ENCODE data around the gene ANO1.
A peak's percentile ranks its signal among the peaks of the same experiment; 100 is the strongest.

ANO1 gene

DNA sequence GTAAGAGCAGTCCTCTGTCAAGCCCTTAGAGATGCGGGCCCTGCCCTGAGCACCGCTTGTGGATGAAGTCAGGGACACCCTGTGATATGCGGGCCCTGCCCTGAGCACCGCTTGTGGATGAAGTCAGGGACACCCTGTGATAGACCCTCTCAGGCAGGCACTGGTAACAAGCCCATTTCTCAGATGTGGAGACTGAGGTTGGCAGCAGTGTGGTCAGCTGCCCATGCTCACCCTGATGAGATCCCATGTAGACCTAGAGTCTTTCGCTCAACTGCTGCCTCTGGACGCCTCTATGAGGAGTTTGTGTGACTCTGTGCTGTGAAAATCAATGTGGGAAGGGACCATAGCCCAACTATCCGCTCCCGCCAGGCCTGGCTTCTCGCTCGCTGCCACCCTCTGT is 66.1 kb downstream of the ANO1 start:
- ATAC-seq (replicated peaks) (no peak), DNase-seq (no peak)
- no peaks in the 10 kb centered on the region for H3K9me3 Mint-ChIP-seq
- peaks cover 0 to 6% of the 10 kb centered on the region in 2 donors for H3K4me1 Mint-ChIP-seq
- H3K36me3 Mint-ChIP-seq = no peaks in the 10 kb centered on the region
- peaks cover 54 to 84% of the 10 kb centered on the region in 2 donors for H3K27me3 Mint-ChIP-seq
- H3K4me3 Mint-ChIP-seq = no peak overlapping the region
- H3K27ac Mint-ChIP-seq = no peak overlapping the region

DNA sequence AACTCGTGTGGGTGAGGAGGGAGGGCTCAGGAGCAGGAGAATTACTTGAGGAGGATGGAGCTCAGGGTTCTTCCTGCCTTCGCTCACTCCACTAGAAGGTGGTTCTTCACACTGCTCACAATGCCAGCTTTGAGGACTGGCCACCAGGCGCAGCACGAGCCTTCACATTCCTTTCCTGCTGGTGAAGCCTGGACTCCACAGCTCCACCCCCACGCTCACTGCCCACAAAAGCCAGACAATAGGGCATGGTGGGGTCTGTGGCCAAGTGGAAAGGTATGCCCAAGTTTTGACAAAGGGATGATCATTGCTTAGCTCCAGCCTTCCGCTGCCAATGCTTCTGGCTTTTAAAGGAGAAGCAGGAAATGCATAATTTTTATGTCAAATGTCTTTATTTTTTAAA is 67.0 kb downstream of the ANO1 start:
- peaks cover 0 to 6% of the 10 kb centered on the region in 2 donors for H3K4me1 Mint-ChIP-seq
- DNase-seq (no peak), ATAC-seq (replicated peaks) (no peak)
- no peaks in the 10 kb centered on the region for H3K36me3 Mint-ChIP-seq
- H3K9me3 Mint-ChIP-seq = no peaks in the 10 kb centered on the region
- H3K4me3 Mint-ChIP-seq = no peak overlapping the region
- H3K27ac Mint-ChIP-seq = no peak overlapping the region
- peaks cover 60 to 76% of the 10 kb centered on the region in 2 donors for H3K27me3 Mint-ChIP-seq

DNA sequence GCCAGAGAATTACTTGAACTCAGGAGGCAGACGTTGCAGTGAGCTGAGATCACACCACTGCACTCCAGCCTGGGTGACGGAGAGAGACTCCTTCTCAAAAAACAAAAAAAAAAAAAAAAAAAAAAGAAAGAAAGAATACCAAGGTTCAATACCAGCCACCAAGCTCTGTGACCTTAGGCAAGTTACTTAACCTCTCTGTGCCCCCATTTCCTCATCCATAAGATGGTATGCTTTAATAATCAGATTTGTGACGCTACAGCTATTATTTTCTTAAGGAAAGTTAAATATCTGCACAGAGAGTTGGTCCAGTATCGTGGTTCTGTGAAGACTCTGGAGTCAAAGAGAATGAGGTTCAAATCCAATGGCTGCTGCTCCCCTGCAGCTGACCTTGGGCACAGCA is 67.7 kb downstream of the ANO1 start:
- Mint-ChIP-seq H3K4me1 (peaks cover 0 to 6% of the 10 kb centered on the region in 2 donors), H3K27ac (no peak overlapping the region), H3K4me3 (no peak overlapping the region), H3K36me3 (no peaks in the 10 kb centered on the region), H3K9me3 (no peaks in the 10 kb centered on the region), H3K27me3 (peaks cover 59 to 68% of the 10 kb centered on the region in 2 donors)
- no peak for DNase-seq
- ATAC-seq (replicated peaks) = no peak

DNA sequence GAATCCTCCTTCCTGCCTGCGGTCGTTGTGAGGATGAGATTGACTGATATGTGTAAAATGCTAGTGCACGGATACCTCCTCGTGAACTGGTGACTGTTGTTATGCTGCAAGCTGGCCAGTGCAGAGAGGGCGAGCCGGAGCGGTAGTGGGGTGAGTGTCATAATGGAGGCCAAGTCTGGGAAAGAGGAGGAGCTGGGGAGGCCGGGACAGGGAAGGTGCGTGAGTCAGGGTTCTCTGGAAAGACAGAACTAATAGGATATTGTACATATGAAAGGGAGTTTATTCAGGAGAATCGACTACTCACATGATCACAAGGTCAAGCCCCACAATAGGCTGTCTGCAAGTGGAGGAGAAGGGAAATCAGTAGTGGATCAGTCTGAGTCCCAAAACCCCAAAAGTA is 68.2 kb downstream of the ANO1 start:
- no peaks in the 10 kb centered on the region for H3K36me3 Mint-ChIP-seq
- DNase-seq (no peak), ATAC-seq (replicated peaks) (no peak)
- no peak overlapping the region for H3K4me3 Mint-ChIP-seq
- peaks cover 54 to 68% of the 10 kb centered on the region in 2 donors for H3K27me3 Mint-ChIP-seq
- H3K27ac Mint-ChIP-seq = no peak overlapping the region
- no peaks in the 10 kb centered on the region for H3K9me3 Mint-ChIP-seq
- peaks cover 0 to 1% of the 10 kb centered on the region in 2 donors for H3K4me1 Mint-ChIP-seq

DNA sequence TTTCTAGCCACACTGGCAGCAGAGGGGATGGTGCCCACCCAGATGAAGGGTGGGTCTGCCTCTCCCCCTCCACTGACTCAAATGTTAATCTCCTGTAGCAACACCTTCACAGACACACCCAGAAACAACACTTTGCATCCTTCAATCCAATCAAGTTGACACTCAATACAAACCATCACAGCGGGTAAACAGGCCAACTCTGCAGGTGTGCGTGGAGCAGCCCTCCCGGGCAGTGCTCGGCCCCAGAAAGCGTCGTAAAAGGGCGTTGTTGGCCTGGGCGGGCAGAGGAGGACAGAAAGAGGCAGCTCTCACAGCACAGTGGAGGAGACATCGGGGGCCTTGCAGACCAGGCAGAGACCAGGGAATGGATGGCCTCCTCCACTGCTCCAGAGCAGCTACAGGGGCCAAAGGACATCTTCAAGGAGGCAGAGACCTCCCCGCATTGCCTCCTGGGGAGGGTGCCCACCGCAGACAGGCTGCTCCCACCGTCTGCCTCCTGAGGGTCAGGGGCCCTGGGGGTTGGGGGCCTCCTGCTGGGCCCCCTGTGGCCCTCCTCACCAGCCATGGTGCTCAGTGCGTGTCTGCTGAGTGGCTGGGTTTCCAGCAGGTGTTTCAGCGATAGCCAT is 68.9 kb downstream of the ANO1 start:
- ATAC-seq (replicated peaks) (no peak), DNase-seq (no peak)
- Mint-ChIP-seq H3K27ac (no peak overlapping the region), H3K4me3 (no peak overlapping the region), H3K27me3 (peaks cover 47 to 62% of the 10 kb centered on the region in 2 donors), H3K4me1 (no peaks in the 10 kb centered on the region), H3K36me3 (no peaks in the 10 kb centered on the region), H3K9me3 (no peaks in the 10 kb centered on the region)

DNA sequence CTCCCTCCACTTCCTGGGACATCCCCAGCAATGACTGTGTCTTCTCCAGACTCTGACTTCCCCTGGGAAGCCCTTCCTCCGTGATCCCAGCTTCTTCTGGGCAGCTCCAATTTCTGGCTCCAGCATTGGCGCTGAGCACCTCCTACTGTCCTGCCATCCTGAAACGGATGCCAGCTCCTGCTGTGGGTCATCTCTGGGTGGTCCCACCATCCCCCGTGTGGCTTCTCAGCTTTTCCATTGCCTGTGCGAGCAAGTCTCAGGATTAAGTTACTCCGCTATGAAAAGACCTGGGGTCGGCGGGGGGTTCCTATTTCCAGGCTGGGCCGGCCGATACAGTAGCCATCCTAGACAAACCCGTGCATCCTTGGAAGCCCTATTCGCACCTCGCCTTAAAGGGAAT is 69.6 kb downstream of the ANO1 start:
- H3K9me3 Mint-ChIP-seq = no peaks in the 10 kb centered on the region
- peaks cover 45 to 56% of the 10 kb centered on the region in 2 donors for H3K27me3 Mint-ChIP-seq
- H3K36me3 Mint-ChIP-seq = no peaks in the 10 kb centered on the region
- ATAC-seq (replicated peaks) (no peak), DNase-seq (no peak)
- H3K27ac Mint-ChIP-seq = no peak overlapping the region
- no peak overlapping the region for H3K4me3 Mint-ChIP-seq
- no peaks in the 10 kb centered on the region for H3K4me1 Mint-ChIP-seq

DNA sequence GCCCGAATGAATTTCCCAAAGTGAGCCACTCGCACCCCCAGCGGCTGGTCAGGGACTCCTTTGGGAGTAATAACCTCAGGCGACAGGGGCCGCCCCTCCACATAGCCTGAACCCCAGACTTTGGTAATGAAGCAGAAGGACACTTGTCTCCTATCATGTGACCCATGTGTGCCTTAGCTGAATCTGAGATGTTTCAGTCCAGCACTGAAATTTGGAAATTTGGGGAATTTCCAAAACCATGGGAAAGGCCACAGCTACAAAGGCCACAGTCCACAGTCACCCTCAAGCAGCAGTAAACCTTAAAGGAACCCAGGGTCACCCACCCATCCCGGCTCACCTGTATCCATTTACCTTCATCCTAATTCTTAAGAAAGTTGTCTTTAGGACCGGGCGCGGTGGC is 73.6 kb downstream of the ANO1 start:
- DNase-seq = no peak
- no peaks in the 10 kb centered on the region for H3K4me1 Mint-ChIP-seq
- peaks cover 19 to 26% of the 10 kb centered on the region in 2 donors for H3K27me3 Mint-ChIP-seq
- no peaks in the 10 kb centered on the region for H3K9me3 Mint-ChIP-seq
- no peak overlapping the region for H3K4me3 Mint-ChIP-seq
- no peak overlapping the region for H3K27ac Mint-ChIP-seq
- ATAC-seq (replicated peaks) = no peak
- H3K36me3 Mint-ChIP-seq = no peaks in the 10 kb centered on the region

DNA sequence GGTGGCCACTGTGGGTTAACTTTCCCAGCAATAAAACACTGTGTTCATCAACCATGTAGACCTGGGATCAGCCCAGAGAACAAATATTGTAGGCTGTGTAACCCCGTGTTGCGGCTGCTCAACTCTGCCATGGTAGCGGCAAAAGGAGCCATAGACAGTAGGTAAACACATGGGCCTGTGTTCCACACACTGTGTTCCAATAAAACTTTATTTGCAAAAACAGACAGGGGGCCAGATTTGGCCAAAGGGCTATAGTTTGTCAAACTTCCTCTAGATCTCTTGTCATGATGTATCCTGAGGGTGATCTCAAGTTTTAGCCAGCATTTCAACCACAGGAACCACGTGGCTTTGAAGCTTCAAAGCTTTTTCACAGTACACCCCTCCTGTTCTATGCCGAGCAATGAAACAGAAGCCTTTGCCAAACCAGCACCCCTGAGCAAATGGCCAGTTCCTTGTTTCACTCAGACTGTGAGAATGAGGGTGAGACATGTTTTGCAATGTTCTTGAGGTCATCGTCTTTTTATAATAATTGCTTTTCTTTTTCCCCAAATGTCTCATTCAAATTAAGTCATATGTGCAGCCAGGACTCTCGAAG is 75.1 kb downstream of the ANO1 start:
- H3K27ac Mint-ChIP-seq = no peak overlapping the region
- H3K27me3 Mint-ChIP-seq = peaks cover 12 to 14% of the 10 kb centered on the region in 2 donors
- no peak for ATAC-seq (replicated peaks)

DNA sequence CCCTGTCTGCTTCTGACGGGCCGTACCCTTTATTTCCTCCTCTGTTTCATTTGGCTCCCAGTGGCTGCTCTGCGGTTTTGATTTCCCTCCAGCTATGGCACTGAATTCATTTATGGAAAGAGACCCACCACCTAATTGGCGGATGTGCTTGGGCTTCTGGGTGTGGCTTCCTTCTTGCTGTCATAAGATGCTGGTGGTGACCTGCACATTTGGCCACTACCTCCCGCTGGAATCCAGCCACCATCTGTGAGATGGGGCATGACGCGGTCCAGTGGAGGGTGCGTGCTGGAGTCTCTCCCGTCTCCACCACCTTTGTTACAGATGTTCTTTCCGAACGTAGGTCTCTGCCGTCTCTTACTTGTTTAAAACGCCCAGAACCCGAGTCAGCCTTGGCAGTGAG is 77.3 kb downstream of the ANO1 start:
- Mint-ChIP-seq H3K36me3 (no peaks in the 10 kb centered on the region), H3K9me3 (no peaks in the 10 kb centered on the region), H3K27me3 (peaks cover 6 to 9% of the 10 kb centered on the region in 2 donors), H3K27ac (no peak overlapping the region), H3K4me1 (no peaks in the 10 kb centered on the region), H3K4me3 (no peak overlapping the region)
- DNase-seq (no peak), ATAC-seq (replicated peaks) (no peak)

More for the DNA sequence above, 75.1 kb downstream of the ANO1 start:
- H3K4me3 Mint-ChIP-seq = no peak overlapping the region
- no peaks in the 10 kb centered on the region for H3K4me1 Mint-ChIP-seq
- no peaks in the 10 kb centered on the region for H3K36me3 Mint-ChIP-seq
- no peaks in the 10 kb centered on the region for H3K9me3 Mint-ChIP-seq
- no peak for DNase-seq

DNA sequence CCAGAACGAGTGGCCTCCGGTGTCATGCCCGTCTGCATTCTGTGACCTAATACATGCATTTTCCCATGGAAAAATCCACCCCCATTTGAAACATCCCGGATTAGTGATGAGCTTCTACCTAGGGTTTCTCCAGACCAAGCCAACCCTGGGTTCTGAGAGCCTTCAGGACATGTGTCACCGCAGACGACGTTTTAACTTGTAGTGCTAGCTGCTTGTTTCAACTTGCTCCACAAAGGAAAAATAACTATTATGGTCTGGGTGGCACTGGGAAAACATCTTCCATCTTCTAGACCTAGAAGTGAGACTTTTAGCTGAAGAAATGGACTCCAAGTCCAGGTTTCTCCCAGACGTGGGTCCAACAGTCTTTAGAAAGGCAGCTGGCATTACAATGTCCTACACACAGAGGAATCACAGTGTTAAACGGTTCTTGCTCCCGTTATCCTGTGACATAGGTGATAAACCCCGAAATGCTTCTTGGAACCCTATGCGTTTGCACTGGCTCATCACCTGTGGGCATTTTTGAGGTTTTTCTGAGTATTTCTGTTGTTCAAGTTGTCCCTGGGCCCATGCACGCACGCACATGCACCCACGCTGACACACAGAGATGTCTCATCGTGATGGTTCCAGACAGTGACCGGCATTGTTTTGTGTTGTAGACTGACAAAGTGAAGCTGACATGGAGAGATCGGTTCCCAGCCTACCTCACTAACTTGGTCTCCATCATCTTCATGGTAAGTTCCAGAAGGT is 78.3 kb downstream of the ANO1 start:
- H3K4me3 Mint-ChIP-seq = no peak overlapping the region
- H3K27ac Mint-ChIP-seq = no peak overlapping the region
- H3K4me1 Mint-ChIP-seq = no peaks in the 10 kb centered on the region
- H3K27me3 Mint-ChIP-seq = peaks cover under 1 to 9% of the 10 kb centered on the region in 2 donors
- no peak for ATAC-seq (replicated peaks)
- no peaks in the 10 kb centered on the region for H3K36me3 Mint-ChIP-seq
- DNase-seq = no peak
- no peaks in the 10 kb centered on the region for H3K9me3 Mint-ChIP-seq

DNA sequence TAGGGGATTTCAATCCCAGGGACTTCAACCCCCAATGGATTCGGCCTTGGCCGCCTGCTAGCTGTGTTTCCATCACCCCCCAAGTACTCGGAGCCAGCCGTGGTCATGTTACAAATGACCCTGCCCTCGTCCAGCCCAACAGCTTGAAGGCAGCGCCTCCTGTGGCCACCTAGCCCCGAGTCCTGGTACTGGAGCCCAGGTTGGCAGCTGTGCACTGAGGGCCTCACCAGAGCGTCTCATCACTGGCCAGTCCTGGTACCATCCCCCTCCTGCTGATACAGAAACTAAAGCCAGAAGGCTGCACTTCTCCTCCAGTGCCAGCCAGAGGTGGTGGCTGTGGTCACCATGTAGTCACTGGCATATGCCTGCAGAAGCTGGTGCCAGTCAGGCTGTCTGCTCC is 80.1 kb downstream of the ANO1 start:
- peaks cover 0 to 5% of the 10 kb centered on the region in 2 donors for H3K27me3 Mint-ChIP-seq
- no peaks in the 10 kb centered on the region for H3K4me1 Mint-ChIP-seq
- no peaks in the 10 kb centered on the region for H3K9me3 Mint-ChIP-seq
- peak; percentile 22 to 25 for ATAC-seq (replicated peaks)
- no peak for DNase-seq
- no peak overlapping the region for H3K27ac Mint-ChIP-seq
- H3K36me3 Mint-ChIP-seq = no peaks in the 10 kb centered on the region
- no peak overlapping the region for H3K4me3 Mint-ChIP-seq

DNA sequence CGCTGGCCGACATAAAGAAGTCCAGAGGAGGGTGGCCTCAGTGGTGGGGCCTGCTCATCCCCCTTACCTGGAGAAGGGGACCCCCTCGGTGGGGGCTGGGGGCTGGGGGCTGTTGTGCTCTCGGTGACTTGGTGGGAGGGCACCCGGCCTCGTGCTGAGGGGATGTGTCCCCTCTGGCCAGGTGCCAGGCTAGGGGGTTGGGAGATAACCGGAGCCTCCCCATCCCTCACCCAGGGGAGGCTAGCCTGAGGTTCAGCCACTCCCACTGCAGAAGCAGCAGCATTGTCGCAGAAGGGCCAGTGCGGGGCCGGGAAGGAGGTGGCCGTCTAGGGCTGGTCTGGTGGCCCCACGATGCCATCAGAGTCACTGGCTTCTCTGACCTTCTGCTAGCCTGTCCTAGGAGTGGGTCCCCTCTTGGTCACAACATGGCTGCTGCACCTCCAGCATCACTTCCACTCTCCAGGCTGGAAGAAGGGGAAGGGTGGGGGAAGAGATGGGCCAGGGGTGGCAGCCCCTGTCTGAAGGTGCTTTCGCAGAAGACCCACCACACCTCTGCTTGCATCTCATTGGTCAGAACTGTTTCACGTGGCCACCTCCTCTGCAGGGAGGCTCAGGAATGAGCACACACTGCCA is 80.8 kb downstream of the ANO1 start:
- H3K4me3 Mint-ChIP-seq = no peak overlapping the region
- H3K36me3 Mint-ChIP-seq = no peaks in the 10 kb centered on the region
- DNase-seq = no peak
- no peak overlapping the region for H3K27ac Mint-ChIP-seq
- H3K4me1 Mint-ChIP-seq = no peaks in the 10 kb centered on the region
- no peaks in the 10 kb centered on the region for H3K9me3 Mint-ChIP-seq
- peaks cover 0 to 5% of the 10 kb centered on the region in 2 donors for H3K27me3 Mint-ChIP-seq
- ATAC-seq (replicated peaks) = no peak

DNA sequence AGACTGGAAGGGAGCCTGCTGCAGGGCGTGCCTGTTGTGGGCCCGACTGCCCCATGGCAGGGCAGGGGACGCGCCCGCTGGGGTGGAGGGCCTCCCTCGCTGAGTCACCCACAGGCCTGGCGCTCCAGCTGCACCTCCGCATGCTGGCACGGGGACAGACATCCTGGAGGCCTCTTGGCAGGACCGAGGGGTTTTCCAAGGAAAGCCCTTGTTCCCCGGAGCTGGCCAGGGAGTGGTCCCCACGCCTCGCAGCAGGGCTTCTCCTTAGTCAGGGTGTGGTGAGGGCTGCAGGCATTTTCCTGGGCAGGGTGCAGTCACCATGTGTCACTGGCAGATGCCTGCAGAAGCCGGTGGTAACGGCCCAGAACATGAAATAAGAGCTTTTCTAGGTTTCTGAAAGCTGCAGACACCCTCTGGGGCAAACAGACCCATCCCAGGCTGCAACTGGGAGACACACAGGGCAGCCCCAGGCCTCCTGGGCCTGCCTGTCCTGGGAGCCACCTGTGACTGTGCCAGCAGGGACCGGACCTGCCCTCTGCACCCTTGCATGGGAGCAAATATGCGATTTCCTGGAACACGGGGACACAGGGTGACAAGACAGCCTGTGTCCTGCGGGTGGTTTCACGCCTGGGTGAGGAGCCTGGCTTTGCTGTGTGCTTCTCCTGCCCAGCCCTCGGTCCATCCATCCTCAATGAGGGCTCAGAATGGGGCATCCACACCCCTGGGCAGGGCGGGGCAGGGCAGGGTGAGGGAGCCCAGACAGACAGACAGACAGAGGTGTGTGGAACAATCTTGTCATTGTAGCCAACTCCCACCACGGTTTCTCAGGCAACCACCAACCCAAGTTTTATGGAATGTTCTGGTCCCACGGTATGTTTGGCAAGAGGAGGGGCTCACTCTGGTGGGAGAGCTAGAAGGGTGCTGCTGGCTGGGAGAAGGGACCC is 81.8 kb downstream of the ANO1 start:
- no peak overlapping the region for H3K4me3 Mint-ChIP-seq
- DNase-seq (no peak), ATAC-seq (replicated peaks) (no peak)
- H3K4me1 Mint-ChIP-seq = no peaks in the 10 kb centered on the region
- no peak overlapping the region for H3K27ac Mint-ChIP-seq
- no peaks in the 10 kb centered on the region for H3K9me3 Mint-ChIP-seq
- H3K27me3 Mint-ChIP-seq = peaks cover 0 to 5% of the 10 kb centered on the region in 2 donors
- H3K36me3 Mint-ChIP-seq = no peaks in the 10 kb centered on the region
